ENCODE measurements around the gene PLAAT3.
A peak's percentile ranks its signal among the peaks of the same experiment; 100 is the strongest.
"Not testable (repeated sequence)": the region's sequence is repeated elsewhere in the genome, so short reads cannot be mapped to it uniquely, and the experiment has no call there.

The PLAAT3 gene

DNA sequence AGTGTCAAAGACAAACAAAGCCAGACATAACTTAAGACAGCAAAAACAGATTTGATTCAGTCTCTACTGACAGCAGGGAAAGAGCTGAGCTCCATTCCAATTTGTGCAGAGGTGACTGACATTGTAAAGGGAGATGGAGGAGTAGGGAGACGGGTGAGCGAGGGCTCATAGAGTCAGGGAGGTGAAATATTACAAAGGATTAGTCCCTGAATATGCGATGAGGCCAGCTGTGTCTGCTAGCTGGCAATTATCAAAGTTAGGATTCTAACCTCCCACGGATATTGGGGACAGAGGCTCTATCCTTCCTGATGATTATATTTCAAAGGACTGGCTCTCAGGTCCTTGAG, 59.4 kb downstream of the PLAAT3 start:
- no peak for DNase-seq (ENCODE audit: low read depth)
- TF ChIP-seq, protein P1, sequence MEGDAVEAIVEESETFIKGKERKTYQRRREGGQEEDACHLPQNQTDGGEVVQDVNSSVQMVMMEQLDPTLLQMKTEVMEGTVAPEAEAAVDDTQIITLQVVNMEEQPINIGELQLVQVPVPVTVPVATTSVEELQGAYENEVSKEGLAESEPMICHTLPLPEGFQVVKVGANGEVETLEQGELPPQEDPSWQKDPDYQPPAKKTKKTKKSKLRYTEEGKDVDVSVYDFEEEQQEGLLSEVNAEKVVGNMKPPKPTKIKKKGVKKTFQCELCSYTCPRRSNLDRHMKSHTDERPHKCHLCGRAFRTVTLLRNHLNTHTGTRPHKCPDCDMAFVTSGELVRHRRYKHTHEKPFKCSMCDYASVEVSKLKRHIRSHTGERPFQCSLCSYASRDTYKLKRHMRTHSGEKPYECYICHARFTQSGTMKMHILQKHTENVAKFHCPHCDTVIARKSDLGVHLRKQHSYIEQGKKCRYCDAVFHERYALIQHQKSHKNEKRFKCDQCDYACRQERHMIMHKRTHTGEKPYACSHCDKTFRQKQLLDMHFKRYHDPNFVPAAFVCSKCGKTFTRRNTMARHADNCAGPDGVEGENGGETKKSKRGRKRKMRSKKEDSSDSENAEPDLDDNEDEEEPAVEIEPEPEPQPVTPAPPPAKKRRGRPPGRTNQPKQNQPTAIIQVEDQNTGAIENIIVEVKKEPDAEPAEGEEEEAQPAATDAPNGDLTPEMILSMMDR (IDR thresholded peaks at IDR 0.05; ENCODE audit: insufficient read depth, low read depth, low read length, missing control alignments) = no peak
- H3K4me3 ChIP-seq (ENCODE audit: low read length) = no peak overlapping the region

DNA sequence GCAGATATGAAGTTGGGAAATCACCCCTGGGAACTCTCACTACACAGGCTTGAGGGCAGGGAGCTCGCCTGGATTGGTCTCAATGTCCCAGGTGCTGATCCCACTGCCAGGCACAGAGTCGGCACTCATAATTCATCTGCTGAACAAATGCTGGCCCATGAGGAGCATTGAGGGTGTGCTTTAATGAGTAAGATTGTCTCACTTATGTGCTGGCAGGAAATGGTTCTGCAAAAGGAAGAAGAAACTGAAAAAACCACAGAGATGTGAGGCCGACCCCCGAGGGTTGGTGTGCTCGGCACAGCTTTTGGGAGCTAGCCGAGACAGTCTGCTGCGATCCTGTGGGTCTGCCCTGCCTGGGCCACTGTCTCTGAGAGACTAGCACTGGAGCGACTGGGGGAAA, 60.5 kb downstream of the PLAAT3 start:
- DNase-seq (ENCODE audit: low read depth) = peak; percentile 17
- H3K4me3 ChIP-seq (ENCODE audit: low read length) = no peak overlapping the region
- TF ChIP-seq, protein P1 (IDR thresholded peaks at IDR 0.05; ENCODE audit: insufficient read depth, low read depth, low read length, missing control alignments) = no peak

DNA sequence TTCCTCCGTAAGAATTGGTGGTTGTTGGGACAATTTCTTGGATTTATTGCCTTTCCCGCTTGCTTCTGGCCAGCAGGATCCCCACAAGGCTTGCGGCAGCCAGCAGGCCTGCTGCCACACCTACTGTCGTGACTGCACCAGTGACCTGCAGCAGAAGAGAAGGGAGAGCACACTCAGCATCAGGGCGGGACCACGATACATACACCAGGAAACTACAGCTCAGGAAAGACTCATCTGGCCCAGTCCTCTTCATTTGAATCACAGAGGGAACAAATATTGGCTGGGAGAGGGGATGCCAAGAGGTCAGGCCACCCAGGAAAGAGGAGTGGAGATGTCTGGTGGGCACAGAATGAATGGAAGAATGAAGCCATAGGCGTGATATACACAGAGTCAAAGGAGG, 61.3 kb downstream of the PLAAT3 start:
- DNase-seq (ENCODE audit: low read depth) = peak; percentile 49
- no peak overlapping the region for H3K4me3 ChIP-seq (ENCODE audit: low read length)
- TF ChIP-seq, protein P1 (IDR thresholded peaks at IDR 0.05; ENCODE audit: insufficient read depth, low read depth, low read length, missing control alignments) = no peak

DNA sequence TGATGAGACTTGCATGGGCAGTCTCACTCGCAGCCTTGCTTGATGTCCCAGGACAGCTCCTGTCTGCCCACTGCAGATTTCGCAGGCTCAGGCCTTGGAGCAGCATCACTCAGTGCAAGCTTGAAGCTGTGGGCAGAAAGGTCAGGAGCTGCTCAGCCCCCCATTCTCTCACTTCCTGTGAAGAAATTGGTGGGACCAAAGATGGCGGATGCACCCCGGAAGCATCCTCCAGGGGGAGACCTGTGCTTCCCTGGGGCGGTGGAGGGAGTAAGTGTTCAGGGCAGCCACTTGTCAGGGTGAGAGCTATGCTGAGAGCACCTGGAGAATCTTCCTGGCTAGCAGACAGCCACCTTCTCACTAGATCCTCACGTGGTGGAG, 62.4 kb downstream of the PLAAT3 start:
- no peak overlapping the region for H3K4me3 ChIP-seq (ENCODE audit: low read length)
- no peak for DNase-seq (ENCODE audit: low read depth)
- TF ChIP-seq, protein P1 (IDR thresholded peaks at IDR 0.05; ENCODE audit: insufficient read depth, low read depth, low read length, missing control alignments) = no peak

DNA sequence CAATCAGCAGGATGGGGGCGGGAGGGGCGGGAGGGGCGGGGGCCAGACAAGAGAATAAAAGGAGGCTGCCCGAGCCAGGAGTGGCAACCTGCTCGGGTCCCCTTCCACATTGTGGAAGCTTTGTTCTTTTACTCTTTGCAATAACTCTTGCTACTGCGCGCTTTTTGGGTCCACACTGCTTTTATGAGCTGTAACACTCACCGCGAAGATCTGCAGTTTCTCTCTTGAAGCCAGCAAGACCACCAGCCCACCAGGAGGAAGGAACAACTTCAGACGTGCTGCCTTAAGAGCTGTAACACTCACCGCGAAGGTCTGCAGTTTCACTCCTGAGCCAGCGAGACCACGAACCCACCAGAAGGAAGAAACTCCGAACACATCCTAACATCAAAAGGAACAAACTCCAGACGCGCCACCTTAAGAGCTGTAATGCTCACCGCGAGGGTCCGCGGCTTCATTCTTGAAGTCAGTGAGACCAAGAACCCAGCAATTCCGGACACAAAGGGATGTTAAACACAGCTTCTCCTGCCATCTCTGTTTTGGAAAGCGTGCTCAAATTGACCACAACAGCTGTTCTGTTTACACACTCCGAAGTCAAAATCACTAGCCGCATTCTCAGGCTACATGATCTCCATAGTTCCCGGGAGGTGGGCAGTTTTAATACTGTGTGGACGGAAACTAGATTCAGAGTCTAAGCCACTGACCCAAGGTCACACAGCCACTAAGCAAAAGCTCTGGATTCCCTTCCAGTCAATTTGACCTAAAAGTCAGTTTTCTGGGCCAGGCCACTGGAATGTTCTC, 62.9 kb downstream of the PLAAT3 start:
- no peak overlapping the region for H3K4me3 ChIP-seq (ENCODE audit: low read length)
- DNase-seq (ENCODE audit: low read depth) = no peak
- TF ChIP-seq, protein P1 (IDR thresholded peaks at IDR 0.05; ENCODE audit: insufficient read depth, low read depth, low read length, missing control alignments) = no peak

DNA sequence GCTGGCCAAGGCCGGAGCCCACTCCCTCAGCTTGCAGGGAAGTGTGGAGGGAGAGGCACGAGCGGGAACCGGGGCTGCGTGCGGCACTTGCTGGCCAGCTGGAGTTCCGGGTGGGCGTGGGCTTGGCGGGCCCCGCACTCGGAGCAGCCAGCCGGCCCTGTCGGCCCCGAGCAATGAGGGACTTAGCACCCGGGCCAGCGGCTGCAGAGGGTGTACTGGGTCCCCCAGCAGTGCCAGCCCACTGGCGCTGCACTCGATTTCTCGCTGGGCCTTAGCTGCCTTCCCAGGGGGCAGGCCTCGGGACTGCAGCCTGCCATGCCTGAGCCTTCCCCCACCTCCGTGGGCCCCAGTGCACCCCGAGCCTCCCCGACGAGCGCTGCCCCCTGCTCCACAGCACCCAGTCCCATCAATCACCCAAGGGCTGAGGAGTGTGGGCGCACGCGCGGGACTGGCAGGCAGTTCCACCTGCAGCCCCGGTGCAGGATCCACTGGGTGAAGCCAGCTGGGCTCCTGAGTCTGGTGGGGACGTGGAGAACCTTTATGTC, 64.0 kb downstream of the PLAAT3 start:
- H3K4me3 ChIP-seq (ENCODE audit: low read length); DNase-seq (ENCODE audit: low read depth): not testable (repeated sequence)

DNA sequence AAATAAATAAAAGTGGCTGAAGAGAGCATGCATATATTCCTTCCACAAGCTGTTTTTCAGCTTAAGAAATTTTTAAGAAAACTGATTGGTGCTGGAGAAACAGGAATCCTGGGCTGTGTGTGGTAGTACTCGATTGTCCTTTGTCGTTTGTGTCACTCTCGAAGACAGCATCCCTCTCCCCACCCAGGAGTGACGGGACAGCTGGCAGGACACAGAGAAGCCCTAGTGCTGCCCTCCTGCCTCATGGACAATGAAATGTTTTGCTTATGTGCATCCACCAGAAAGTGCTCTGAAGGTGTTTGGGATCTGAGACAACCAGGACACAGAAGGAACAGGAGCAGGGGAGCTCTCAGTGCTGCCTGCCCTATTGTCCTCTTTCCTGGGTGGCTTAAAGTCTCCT, 64.8 kb downstream of the PLAAT3 start:
- no peak for DNase-seq (ENCODE audit: low read depth)
- TF ChIP-seq, protein P1 (IDR thresholded peaks at IDR 0.05; ENCODE audit: insufficient read depth, low read depth, low read length, missing control alignments) = no peak
- H3K4me3 ChIP-seq (ENCODE audit: low read length) = no peak overlapping the region
